ENCODE measurements around the gene RNF26. TPM values are rescaled to one million over a fixed set of nuclear protein-coding genes. Genes with fewer than 3 reads are reported as not detected.

RNF26 gene
- polyA plus RNA-seq, 4 donors: 28.1 to 40.8 (median 32.7) TPM

DNA sequence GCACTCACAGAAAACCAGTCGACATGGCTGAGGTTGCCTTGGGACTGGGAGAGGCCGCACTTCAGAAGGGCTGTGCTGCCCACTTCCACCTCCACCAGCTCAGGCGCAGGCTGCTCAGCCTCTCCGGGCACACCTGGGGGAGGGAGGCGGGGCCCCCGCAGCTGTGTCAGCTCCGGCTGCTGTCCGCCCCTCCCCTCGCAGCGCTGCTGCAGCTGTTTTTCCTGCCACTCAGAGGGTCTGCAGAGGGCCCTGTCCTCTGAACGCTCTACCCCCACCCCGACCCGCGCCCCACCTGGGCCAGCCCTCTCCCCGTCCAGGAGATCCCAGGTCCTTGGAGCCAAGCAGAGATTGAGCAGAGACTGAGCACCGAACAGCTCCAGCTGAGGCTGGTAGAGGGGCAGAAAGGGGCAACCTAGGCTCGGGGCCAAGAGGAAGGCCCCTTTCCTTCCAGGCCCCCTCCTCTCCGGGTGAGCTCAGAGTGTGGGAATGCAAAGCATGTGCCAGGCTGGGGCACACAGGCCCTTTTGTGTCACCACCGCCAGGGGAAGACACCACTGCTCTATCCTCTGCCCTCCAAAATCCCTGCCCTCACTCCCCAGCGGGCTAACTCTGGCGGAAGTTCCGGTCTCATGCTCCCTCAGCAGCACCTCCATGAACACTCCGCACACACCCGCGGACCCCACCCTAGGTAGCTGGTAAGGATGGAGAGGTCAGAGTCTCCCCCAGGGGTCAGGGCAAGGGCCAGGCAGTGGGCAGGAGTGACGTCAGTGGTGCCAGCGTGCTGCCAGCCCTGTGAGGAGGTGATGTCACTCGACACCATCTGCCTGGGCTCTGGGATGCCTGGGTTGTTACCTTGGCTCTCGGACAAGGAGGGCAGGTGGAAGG lies 19.0 kb upstream of the RNF26 start:
- no peak for DNase-seq (ENCODE audit: low read depth in 4 of 4, low spot score in 2 of 4)

GRCh38 chr11:119316016-119316728 lies 18.2 kb upstream of the RNF26 start:
- no peak for DNase-seq (ENCODE audit: low read depth in 4 of 4, low spot score in 2 of 4)

- DNase-seq (ENCODE audit: low read depth in 4 of 4, low spot score in 2 of 4): no peak
Observed at GRCh38 chr11:119316729-119317591, 17.4 kb upstream of the RNF26 start, which contains the start of gene MCAM. Gene MCAM (minus strand): TSS chr11:119317130. CDS start chr11:119317101, 29 bp downstream.

DNA sequence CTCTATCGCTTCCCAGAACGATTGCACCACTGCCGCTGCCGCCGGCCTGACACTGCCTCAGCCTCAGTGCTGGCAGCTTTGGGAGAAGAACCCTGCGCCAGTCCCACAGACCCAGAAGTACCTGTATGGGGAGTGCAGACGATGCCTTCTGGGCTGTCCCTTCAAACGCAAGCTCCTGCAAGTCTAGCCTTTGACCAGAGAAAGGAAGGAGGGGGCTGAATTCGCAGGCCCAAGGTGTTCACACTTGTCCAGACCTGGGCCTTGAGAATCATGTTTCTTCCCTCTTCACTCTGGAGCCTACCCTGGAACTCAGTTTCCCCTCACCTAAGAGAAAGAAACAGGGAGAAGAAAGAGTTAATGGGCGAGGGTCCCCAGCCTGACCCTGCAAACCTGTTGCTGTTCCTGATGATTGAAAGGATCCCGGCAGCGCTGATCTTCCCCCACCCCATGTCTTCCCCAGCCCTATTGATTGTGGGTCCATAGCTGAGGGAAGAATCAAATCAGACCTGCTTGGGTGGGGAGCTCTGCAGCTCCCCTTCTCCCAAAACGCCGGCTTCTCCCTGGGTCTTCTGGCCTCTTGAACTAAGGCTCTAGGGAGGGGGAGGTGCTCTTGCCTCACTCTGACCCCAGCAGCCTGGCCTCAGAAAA lies 16.6 kb upstream of the RNF26 start:
- DNase-seq (ENCODE audit: low read depth in 4 of 4, low spot score in 2 of 4): no peak

DNA sequence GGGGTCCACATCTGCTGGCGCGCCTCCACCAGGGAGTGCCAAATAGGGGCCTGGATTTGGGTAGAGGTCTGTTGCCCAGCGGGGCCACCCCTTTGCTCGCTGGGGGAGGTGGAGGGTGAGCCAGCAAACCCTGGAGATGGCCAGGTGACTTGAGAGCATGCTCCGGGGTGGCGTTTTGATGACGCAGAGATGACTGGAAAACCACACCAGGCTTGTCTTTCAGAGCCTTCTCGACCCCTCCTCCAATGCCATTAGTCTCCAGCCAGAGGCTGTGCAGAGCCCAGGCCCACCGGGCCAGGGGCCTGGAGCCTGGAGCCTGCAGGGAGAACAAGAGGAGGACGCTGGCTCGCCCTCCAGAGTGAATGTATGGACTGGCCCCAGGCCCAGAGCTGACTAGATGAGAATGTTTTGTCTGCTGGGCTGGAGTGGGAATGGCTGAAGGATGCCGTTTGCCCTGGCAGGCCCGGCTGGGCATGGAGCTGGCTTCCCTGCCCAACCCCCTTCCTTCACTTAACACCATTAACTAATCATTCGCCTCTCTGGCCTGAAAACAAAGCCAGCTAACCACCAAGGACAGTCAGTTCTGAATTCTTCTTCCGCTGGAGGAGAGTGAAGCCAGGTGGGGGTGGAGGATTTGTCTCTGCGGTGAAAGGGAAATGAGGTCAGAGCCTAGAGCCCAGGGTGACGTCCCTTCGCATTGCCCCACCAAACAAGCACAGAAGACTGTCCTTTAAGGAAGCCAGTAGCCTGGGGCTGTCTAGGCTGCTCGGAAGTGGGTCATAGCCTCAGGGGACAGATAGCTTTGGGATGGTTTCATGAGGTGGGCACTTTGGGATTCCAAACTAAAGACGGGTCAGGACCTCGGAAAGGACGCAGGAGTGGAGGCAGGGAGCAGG lies 15.8 kb upstream of the RNF26 start:
- no peak for DNase-seq (ENCODE audit: low read depth in 4 of 4, low spot score in 2 of 4)

DNA sequence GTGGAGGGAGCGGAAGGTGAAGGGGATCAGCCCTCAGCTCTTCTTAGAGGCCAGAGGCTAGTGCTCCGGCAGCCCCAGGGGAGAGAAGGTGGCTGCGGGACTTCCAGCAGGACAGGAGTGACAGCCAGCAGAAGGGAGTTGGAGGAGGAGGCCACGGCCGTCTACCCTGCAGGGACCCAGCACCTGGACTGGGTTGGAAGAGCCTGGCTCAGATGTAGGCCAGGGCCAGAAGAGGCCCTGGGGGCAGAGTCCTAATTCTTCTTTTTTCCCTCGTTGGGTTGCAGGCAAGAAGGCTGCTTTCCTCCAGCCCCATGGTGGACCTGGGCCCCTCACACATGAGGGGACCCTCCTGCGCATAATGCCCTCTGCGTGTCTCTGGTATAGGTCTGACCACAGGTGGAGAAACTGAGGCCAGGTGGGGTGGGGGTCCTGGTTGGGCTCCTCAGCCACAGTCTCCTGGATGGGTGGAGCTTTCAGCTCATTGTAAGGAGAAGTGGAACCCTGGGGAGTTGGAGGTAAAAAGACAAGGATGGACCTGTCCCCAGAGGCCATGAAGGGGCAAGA lies 15.1 kb upstream of the RNF26 start:
- DNase-seq (ENCODE audit: low read depth in 4 of 4, low spot score in 2 of 4): no peak

DNA sequence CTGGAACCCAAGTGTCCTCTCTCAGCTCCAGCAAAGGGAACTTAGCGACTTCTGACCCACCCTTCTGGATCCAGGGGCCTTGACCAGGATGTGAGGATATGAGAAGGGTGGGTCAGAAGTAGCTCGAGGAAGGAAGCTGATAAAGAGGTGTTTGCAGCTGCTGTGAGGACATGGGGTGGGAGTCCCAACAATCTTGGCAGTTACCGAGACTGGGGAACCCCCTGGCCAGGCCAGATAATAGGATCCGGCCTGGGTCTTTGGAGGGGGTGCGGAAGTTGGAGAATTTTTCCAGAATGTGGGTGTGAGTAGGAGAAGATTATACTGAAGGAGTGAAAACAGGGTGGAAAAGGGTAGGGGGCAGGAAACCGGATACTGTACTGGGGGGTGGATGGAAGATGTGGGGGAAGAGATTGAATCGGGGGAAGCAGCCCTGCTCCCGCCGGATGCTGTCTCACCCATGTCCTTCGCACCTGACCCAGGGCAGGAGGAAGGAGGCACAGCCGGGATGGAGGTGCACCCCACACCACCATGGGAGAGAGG lies 14.6 kb upstream of the RNF26 start:
- no peak for DNase-seq (ENCODE audit: low read depth in 4 of 4, low spot score in 2 of 4)

- no peak for DNase-seq (ENCODE audit: low read depth in 4 of 4, low spot score in 2 of 4)
Observed at GRCh38 chr11:119320240-119320775, 14.0 kb upstream of the RNF26 start.

DNA sequence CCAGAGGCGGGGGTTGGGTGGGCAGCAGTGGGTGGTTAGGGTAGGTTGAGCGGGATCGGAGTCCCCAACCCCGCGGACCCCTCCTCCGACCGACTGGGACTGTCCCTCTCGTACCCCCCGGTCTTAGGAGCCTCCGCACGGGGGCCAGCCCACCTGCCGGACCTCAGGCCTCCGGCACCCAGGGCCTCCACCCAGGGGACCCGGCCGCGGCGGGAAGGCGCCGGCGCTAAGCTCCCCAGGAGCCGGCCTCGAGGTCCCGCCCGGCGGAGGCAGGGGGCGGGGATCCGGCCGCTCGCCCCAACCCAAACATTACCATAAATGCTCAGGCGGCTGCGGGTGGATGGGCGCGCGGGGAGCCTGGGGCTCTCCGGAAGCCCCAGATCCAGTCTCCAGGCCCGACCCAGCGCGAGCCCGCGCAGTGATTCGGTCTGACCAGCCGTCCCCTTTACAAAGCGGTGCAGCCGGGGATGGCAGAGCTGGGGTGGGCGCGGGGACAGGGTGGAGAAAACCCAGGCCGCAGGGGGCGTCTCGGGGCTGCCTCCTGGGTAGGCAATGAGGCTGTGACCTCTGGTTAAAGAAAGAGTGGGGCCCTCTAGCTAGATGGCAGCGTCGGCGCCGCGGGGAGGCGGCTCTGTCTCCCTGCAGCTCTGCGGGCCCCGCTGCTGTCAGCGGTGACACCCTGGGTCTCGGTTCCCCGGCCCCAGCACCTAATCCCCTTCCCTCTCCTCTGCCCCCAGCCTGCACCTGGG lies 13.4 kb upstream of the RNF26 start:
- no peak for DNase-seq (ENCODE audit: low read depth in 4 of 4, low spot score in 2 of 4)

- no peak for DNase-seq (ENCODE audit: low read depth in 4 of 4, low spot score in 2 of 4)
Observed at GRCh38 chr11:119322360-119322739, 12.0 kb upstream of the RNF26 start.

DNA sequence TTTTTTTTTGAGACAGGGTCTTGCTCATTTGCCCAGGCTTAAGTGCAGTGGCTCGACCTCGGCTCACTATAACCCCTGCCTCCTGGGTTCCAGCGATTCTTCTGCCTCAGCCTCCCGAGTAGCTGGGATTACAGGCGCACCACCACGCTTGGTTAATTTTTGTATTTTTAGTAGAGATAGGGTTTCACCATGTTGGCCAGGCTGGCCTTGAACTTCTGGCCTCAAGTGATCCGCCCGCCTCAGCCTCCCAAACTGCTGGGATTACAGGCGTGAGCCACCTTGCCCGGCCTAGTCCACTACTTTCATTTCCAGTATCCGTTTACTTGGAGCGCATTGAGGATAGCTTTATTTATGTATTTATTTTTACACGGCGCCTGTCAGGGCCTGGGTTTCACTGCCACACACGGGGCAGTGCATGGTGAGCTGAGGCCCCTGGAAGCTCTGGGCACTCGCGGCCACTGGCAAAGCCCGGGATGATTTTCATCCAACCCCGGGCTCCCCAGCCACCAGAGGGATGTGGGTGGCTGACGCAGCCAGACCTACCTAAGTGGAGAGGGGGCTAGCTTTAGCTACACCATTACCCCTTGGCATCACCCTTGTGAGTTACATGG lies 11.3 kb upstream of the RNF26 start:
- no peak for DNase-seq (ENCODE audit: low read depth in 4 of 4, low spot score in 2 of 4)

DNA sequence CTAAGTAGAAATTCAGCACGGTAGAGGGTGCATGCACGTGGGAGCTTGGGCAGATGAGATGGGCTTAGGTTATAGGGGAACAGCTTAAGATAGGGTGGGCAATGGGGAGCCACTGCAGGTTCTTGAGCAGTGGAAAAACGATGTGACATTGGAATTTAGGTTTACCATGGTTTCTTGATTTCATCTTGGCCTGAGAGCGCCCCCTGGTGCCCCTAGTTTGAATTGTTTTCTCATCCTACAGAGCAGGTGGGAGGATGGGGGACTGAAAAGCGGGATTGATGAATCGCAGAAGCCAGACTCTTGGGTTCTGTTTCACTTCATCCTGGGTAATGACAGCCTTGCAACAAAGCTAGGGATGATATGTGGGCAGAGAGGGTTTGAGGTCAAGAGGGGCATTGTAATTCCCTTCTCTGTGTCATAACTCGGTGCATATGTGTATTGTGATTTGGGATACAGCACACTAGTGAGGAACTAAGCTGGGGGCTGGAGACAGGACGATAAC lies 10.7 kb upstream of the RNF26 start:
- no peak for DNase-seq (ENCODE audit: low read depth in 4 of 4, low spot score in 2 of 4)

DNA sequence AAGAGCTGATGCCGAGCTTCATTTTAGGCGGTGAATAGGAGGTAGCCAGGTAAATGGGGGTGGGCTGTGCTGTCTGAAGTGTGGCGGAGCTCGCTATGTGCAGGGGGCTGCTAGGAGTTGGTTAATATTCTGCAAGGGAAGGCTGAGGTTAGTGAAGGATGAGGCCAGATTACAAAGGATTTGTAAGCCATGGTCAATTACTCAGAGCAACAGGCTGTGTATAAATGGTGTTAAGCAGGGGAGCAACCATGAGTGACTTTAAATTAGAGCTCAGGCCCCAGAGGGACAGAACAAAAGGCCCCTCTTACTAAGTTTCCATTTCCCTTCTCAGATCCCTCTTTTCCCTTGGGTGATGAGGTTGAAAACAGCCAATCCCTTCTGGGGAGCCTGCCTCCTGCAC lies 10.1 kb upstream of the RNF26 start:
- no peak for DNase-seq (ENCODE audit: low read depth in 4 of 4, low spot score in 2 of 4)

DNA sequence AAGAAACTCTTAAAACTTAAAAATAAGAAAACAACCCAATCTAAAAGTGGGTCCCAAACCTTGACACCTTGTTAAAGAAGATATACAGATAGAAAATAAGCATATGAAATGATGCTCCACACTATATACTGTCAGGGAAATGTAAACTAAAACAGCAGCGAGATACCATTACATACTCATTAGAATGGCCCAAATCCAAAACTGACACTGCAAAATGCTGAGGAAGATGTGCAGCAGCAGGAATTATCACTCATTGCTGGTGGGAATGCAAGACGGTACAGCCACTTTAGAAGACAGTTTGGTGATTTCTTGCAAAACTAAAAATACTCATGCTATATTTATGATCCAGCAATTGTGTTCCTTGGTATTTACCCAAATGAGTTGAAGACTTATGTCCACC lies 5.0 kb upstream of the RNF26 start:
- DNase-seq (ENCODE audit: low read depth in 4 of 4, low spot score in 2 of 4): no peak

DNA sequence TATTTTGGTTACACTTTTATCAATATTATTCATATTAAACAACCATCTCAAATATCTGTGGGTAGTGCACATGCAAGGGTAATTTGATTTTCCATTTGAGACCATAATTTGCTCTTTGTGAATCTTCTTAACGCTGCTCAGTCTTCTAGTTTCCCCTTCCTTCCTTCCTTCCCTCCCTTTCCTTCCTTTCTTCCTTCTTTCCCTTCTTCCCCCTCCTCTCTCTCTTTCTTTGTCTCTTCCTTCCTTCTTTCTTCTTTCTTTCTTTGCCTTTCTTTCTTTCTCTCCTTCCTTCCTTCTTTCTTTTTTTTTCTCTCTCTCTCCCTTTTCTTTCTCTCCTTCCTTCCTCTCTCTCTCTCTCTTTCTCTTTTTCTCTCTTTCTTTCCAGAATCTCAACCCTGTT lies 4.1 kb upstream of the RNF26 start:
- DNase-seq (ENCODE audit: low read depth in 4 of 4, low spot score in 2 of 4): no peak

DNA sequence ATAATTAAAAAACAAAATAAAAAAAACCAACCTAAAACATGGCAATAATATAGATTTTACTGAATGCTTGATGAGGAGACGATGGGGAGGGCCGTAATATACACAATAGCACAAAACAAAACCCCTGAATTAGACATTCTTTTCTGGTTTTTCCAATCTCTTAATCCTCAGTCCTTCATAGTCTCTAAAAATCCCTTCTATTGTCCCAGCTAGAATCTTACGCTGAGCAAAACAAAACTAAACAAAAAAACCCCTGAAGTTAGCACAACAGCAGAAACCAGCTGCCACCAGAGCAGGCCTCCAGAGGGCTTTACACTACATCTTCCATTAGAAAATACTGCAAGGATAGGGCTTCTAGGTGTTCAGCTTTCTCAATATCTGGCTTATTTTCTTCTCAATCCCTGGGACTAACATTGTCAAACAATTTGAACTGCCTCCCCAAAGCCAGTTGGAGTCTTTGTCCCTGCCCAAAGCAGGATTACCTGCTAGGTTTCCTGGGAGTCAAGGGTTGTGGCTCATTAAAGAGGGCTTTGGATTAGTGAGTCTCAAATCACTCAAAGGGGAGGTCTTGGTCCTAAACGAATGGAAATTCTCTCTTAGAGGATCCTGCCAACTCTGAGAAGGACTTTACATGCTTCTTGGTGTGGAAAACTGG lies 2.1 kb upstream of the RNF26 start:
- DNase-seq (ENCODE audit: low read depth in 4 of 4, low spot score in 2 of 4): no peak

All from left renal cortex interstitium (tissue), 4 donors.